ENCODE results near the gene SMAD9. TPM values are rescaled to one million over a fixed set of nuclear protein-coding genes. Genes with fewer than 3 reads are reported as not detected.

SMAD9 gene
- total RNA-seq, 2 experiments from 2014 or later, result 10.3 to 10.8 TPM

DNA sequence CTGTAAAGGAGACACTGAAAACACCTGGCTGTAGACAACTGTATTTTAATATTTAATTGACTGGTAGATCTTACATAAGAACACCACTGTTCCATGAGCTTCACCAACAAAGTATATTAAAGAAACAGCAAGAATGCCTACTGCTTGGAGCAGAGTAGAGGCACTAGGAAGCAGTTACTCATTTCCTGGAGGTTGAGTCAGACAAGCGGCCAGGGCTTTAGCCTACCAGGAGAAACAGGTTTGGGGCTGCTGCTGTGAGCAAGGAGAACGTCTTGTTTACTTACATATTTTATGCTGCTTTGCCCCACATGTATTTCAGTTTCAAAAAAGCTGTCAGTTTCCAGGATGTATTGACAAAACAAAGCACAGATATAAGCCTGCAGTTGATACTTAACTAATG, 45.7 kb upstream of the SMAD9 start:
- Histone ChIP-seq H3K27ac (ENCODE audit: low read depth, low read length, poor library complexity, severe bottlenecking) (no peak overlapping the region), H3K4me1 (ENCODE audit: insufficient read depth, low read length, poor library complexity, severe bottlenecking) (no peaks in the 10 kb centered on the region), H2AFZ (ENCODE audit: low read length) (no peak overlapping the region), H3K36me3 (ENCODE audit: insufficient read depth, low read length) (peaks cover 93% of the 10 kb centered on the region), H3K9me3 (ENCODE audit: low read length) (no peaks in the 10 kb centered on the region), H3K4me2 (ENCODE audit: low read length) (no peak overlapping the region), H3K79me2 (ENCODE audit: insufficient read depth, low read depth, low read length) (no peaks in the 10 kb centered on the region), H4K20me1 (ENCODE audit: insufficient read depth, low read length) (no peaks in the 10 kb centered on the region), H3K4me3 (ENCODE audit: low read depth, low read length, poor library complexity, severe bottlenecking) (no peak overlapping the region), H3K9me2 (ENCODE audit: insufficient read depth, low read length) (no peaks in the 10 kb centered on the region)
- no peak for DNase-seq (ENCODE audit: low spot score)
- TF ChIP-seq EZH2phosphoT487 (IDR thresholded peaks at IDR 0.05; ENCODE audit: borderline replicate concordance, low read depth, low read length), result no peak
- no TSS peak for BruUV-seq (replicated peaks)
- POLR2A ChIA-PET, result interaction anchor here (0.6 kb wide), 1 partner anchor 122 kb away, joined by 4 read pairs; no protein-coding TSS in a partner anchor
- intact Hi-C loops (cut with micrococcal nuclease; ENCODE audit: unreplicated experiment), result no loop called here
- CTCF ChIA-PET (ENCODE audit: unreplicated experiment), result no interaction called here

DNA sequence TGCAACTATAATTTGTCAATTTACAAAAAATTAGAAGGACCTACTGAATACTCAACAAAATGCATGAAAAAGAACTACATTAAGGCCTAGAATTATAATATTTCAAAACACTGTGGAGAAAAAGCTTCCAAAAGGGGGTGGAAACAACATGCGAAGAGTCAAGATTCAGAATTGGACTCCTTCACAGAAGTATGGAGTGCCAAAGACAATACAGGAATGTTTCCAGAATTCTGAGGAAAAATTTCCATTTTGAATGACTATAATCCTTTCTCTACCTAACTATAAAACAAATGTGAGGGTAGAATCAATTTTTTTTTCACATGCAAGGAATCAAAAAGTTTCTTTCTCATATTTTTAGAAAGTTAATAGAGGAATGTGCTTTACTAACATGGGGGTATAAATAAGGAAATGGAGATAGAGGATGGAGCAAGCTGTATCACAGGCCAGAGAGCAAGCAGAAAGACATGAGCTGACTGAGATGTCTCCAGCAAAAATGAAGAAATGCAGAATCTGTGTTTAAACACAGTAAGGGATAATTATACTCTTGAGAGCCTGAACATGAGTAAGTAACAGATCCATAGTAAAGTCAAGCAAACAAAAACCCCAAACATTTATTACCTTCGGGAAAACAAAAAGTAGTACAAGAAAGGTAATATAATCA, 39.5 kb upstream of the SMAD9 start:
- Histone ChIP-seq H3K4me1 (ENCODE audit: insufficient read depth, low read length, poor library complexity, severe bottlenecking) (peaks cover 6% of the 10 kb centered on the region), H4K20me1 (ENCODE audit: insufficient read depth, low read length) (no peaks in the 10 kb centered on the region), H2AFZ (ENCODE audit: low read length) (no peak overlapping the region), H3K9me3 (ENCODE audit: low read length) (no peaks in the 10 kb centered on the region), H3K79me2 (ENCODE audit: insufficient read depth, low read depth, low read length) (no peaks in the 10 kb centered on the region), H3K9me2 (ENCODE audit: insufficient read depth, low read length) (no peaks in the 10 kb centered on the region), H3K4me3 (ENCODE audit: low read depth, low read length, poor library complexity, severe bottlenecking) (no peak overlapping the region), H3K4me2 (ENCODE audit: low read length) (no peak overlapping the region), H3K36me3 (ENCODE audit: insufficient read depth, low read length) (peaks cover 88% of the 10 kb centered on the region), H3K27ac (ENCODE audit: low read depth, low read length, poor library complexity, severe bottlenecking) (no peak overlapping the region)
- DNase-seq (ENCODE audit: low spot score), result no peak
- CTCF ChIA-PET (ENCODE audit: unreplicated experiment), result no interaction called here
- no TSS peak for BruUV-seq (replicated peaks)
- POLR2A ChIA-PET, result interaction anchor here (0.6 to 1.6 kb wide), 3 partner anchors 9 to 179 kb away, joined by 3 to 6 read pairs (median 4); no protein-coding TSS in a partner anchor
- intact Hi-C loops (cut with micrococcal nuclease; ENCODE audit: unreplicated experiment), result no loop called here
- TF ChIP-seq EZH2phosphoT487 (IDR thresholded peaks at IDR 0.05; ENCODE audit: borderline replicate concordance, low read depth, low read length), result no peak
- TF ChIP-seq, protein P1, sequence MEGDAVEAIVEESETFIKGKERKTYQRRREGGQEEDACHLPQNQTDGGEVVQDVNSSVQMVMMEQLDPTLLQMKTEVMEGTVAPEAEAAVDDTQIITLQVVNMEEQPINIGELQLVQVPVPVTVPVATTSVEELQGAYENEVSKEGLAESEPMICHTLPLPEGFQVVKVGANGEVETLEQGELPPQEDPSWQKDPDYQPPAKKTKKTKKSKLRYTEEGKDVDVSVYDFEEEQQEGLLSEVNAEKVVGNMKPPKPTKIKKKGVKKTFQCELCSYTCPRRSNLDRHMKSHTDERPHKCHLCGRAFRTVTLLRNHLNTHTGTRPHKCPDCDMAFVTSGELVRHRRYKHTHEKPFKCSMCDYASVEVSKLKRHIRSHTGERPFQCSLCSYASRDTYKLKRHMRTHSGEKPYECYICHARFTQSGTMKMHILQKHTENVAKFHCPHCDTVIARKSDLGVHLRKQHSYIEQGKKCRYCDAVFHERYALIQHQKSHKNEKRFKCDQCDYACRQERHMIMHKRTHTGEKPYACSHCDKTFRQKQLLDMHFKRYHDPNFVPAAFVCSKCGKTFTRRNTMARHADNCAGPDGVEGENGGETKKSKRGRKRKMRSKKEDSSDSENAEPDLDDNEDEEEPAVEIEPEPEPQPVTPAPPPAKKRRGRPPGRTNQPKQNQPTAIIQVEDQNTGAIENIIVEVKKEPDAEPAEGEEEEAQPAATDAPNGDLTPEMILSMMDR (conservative IDR thresholded peaks at IDR 0.05; ENCODE audit: low read length), result no peak

DNA sequence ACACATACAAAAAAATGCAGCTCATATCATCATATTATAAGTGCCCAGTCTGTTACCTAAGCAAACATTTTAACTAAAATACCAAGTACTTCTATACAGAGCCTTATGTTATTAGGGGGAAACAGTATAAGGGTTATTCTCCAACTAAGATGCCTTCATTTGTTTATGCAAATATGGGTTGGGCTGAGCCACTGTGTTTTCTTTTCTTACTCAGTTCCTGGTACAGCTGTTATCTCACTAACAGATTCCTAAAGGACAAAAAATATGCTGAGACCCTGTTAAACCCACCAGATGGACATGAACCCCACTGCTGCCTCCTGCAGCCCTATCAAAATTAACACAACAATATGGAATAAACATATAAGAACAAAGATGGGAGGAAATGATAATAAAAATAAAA, 34.5 kb upstream of the SMAD9 start:
- Histone ChIP-seq H3K9me2 (ENCODE audit: insufficient read depth, low read length) (no peaks in the 10 kb centered on the region), H3K9me3 (ENCODE audit: low read length) (no peaks in the 10 kb centered on the region), H4K20me1 (ENCODE audit: insufficient read depth, low read length) (no peaks in the 10 kb centered on the region), H3K4me2 (ENCODE audit: low read length) (no peak overlapping the region), H3K27ac (ENCODE audit: low read depth, low read length, poor library complexity, severe bottlenecking) (no peak overlapping the region), H3K4me1 (ENCODE audit: insufficient read depth, low read length, poor library complexity, severe bottlenecking) (peaks cover 14% of the 10 kb centered on the region), H2AFZ (ENCODE audit: low read length) (no peak overlapping the region), H3K36me3 (ENCODE audit: insufficient read depth, low read length) (peaks cover 90% of the 10 kb centered on the region), H3K4me3 (ENCODE audit: low read depth, low read length, poor library complexity, severe bottlenecking) (no peak overlapping the region), H3K79me2 (ENCODE audit: insufficient read depth, low read depth, low read length) (no peaks in the 10 kb centered on the region)
- no peak for DNase-seq (ENCODE audit: low spot score)
- BruUV-seq (replicated peaks), result no TSS peak
- CTCF ChIA-PET (ENCODE audit: unreplicated experiment), result no interaction called here
- intact Hi-C loops (cut with micrococcal nuclease; ENCODE audit: unreplicated experiment), result no loop called here
- POLR2A ChIA-PET, result no interaction called here
- TF ChIP-seq, protein P1 (conservative IDR thresholded peaks at IDR 0.05; ENCODE audit: low read length), result no peak
- TF ChIP-seq EZH2phosphoT487 (IDR thresholded peaks at IDR 0.05; ENCODE audit: borderline replicate concordance, low read depth, low read length), result no peak
